GM13977 (cell line): ENCODE measurements around the gene FERMT3.

Source experiments
- DNase-seq: peaks from one replicate; pipeline ENCODE4 v3.0.0; 2012; ENCODE audit warnings: low spot score
- in situ Hi-C: fragments of 300-500 bp; cut with MboI; formaldehyde crosslinking; loops from one replicate; pipeline ENCODE4 v1.12.0; 2022; ENCODE audit warnings: low sequenced_read_pairs, low pct_unique_long_range_greater_than_20kb, mixed read lengths, inconsistent platforms; ENCODE audit not compliant: unreplicated experiment
- TF ChIP-seq, protein P1 (sequence below): IDR thresholded peaks from 2 replicates; pipeline ENCODE4 v1.5.1; 2012; ENCODE audit warnings: mild to moderate bottlenecking, control low read depth; ENCODE audit not compliant: insufficient read depth; ENCODE audit errors: extremely low read depth, missing control alignments

The FERMT3 gene

GRCh38 chr11:64204080-64204440 lies 2.5 kb upstream of the FERMT3 start:
- no peak for DNase-seq
- TF ChIP-seq, protein P1, sequence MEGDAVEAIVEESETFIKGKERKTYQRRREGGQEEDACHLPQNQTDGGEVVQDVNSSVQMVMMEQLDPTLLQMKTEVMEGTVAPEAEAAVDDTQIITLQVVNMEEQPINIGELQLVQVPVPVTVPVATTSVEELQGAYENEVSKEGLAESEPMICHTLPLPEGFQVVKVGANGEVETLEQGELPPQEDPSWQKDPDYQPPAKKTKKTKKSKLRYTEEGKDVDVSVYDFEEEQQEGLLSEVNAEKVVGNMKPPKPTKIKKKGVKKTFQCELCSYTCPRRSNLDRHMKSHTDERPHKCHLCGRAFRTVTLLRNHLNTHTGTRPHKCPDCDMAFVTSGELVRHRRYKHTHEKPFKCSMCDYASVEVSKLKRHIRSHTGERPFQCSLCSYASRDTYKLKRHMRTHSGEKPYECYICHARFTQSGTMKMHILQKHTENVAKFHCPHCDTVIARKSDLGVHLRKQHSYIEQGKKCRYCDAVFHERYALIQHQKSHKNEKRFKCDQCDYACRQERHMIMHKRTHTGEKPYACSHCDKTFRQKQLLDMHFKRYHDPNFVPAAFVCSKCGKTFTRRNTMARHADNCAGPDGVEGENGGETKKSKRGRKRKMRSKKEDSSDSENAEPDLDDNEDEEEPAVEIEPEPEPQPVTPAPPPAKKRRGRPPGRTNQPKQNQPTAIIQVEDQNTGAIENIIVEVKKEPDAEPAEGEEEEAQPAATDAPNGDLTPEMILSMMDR, result no peak
- in situ Hi-C loops, result no loop called here

DNA sequence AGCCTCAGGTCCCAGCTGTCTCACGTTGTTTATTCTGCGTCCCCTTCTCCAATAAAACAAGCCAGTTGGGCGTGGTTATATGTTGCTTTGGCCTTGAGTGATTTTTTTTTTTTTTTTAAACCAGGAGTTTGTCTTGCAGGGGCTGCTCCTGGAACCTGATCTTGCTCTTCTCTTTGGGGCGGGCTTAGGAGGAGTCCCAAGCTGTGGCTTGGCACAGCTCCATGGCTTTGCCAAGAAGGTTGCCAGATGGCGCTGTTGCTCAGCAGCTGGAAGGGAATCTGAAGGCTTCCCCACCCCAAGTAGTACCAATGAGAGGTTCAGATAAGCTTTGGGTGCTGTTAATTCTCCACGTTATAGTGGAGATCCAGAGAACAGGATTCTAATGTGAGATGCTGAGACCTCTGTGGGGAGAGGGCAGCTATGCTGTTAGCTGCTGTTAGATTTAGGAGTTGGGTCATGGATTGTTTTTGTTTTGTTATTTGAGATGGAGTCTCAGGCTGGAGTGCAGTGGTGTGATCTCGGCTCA lies 2.0 kb upstream of the FERMT3 start:
- DNase-seq, result peak; percentile 79
- TF ChIP-seq, protein P1, result peak; percentile 73
- in situ Hi-C loops, result no loop called here

GRCh38 chr11:64207256-64208085 lies 950 bp downstream of the FERMT3 start:
- TF ChIP-seq, protein P1, result no peak
- DNase-seq, result peak; percentile 93

DNA sequence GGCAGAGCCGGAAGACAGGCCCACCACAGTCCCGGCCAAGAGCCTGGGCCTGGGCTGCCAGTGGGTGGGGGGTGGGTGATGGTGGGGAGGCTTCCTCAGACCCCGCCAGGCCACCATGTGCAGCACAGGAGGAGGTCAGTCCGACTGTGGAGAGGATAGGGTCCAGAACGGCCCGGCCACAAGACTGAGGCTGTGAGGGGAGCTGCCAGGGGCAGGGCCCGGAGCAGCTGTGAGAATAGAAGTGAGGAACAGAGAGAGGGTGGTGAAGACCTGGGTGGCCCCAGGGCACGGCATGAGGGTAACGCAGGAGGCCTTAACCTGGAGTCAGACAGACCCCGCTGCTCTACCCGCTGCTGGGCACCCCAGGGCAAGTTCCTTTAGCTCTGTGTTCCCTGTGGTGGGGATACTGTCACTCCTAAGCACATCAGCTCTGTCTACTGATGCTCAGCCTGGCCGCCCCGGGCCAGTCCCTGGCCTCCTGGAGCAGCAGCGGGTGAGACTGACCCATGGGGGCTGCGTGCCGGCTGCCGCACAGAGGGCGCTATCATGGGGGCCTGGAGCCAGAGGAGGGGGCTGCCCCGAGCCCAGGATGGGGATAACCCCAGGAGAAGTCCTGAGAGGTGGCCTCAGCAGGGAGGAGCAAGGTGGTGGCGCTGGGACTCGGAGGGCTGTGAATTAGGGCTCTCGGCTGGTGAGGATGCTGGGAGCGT lies 1.7 kb downstream of the FERMT3 start:
- no peak for DNase-seq
- in situ Hi-C loops, result no loop called here
- TF ChIP-seq, protein P1, result no peak

More at GRCh38 chr11:64207256-64208085, 950 bp downstream of the FERMT3 start:
- in situ Hi-C loops, result no loop called here

DNA sequence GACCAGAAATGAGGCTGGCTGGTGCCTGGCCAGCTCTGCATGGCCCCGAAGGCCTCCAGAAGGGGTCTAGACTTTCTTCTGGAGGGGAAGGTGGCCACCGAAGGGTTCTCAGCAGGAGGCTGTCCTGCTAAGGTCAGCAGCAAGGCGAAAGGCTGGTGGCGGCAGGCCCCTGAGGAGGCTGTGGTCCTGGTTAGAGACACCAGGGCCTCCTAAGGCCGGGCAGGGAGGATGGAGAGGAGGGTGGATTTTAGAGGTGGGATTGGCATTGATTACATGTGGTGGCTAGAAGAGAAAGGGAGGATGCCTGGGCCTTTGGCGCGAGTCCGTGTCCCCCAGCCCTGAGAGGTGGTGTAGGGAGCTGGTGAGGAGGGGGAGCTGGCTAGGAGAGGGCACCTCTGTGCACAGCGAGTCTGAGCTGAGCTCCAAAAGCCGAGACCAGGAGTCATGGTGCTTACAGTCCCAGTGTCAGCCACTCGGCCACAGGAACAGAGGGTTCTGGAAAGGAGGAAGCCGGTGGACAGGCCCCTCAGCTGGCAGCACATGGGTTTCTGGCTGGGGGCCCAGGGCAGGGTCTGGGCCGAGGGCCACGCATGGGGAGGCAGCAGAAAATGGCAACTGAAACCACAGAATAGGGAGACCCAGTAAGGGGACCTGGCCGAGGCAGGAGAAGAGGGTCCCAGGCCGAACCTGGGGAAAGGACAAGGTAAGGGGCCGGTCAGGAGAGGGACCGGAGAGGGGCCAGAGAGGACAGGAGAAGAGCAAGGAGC lies 2.5 kb downstream of the FERMT3 start:
- in situ Hi-C loops, result no loop called here
- DNase-seq, result no peak
- TF ChIP-seq, protein P1, result no peak

DNA sequence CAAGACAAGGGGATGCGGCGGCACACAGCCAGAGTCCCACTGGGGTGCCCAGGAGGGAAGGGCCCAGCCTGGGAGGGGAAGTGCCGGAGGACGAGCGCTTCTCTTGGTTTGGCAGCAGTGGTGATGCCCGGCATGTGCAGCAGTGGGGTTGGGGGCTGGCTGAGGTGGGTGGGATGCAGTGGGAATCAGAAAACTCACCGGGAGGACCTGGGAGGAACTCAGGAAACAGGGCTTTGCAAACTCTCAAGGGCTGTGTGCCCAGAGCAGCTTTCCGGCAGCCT lies 3.0 kb downstream of the FERMT3 start:
- in situ Hi-C loops, result no loop called here
- TF ChIP-seq, protein P1, result no peak

More for the DNA sequence above, 3.0 kb downstream of the FERMT3 start:
- DNase-seq, result no peak
